Endothelial cell (in vitro differentiated cells): ENCODE data around the gene PODXL2. TPM values are rescaled to one million over a fixed set of nuclear protein-coding genes. Genes with fewer than 3 reads are reported as not detected.

Source experiments
- DNase-seq: peaks from one replicate; pipeline ENCODE4 v3.0.0; 2021; ENCODE audit warnings: low spot score
- H3K27ac Mint-ChIP-seq: one replicate; pipeline ENCODE4 v1.8.0; 2021; ENCODE audit warnings: mixed read lengths, inconsistent platforms; ENCODE audit not compliant: unreplicated experiment
- H3K27me3 Mint-ChIP-seq: one replicate; pipeline ENCODE4 v1.8.0; 2021; ENCODE audit warnings: mild to moderate bottlenecking, moderate library complexity, mixed read lengths, inconsistent platforms; ENCODE audit not compliant: unreplicated experiment
- H3K36me3 Mint-ChIP-seq: one replicate; pipeline ENCODE4 v1.8.0; 2021; ENCODE audit warnings: mild to moderate bottlenecking, low read depth, mixed read lengths, inconsistent platforms; ENCODE audit not compliant: unreplicated experiment
- H3K4me1 Mint-ChIP-seq: one replicate; pipeline ENCODE4 v1.8.0; 2021; ENCODE audit warnings: mild to moderate bottlenecking, mixed read lengths, inconsistent platforms; ENCODE audit not compliant: unreplicated experiment
- H3K4me3 Mint-ChIP-seq: one replicate; pipeline ENCODE4 v1.8.0; 2021; ENCODE audit warnings: mild to moderate bottlenecking, mixed read lengths, inconsistent platforms; ENCODE audit not compliant: unreplicated experiment
- H3K9me3 Mint-ChIP-seq: one replicate; pipeline ENCODE4 v1.8.0; 2021; ENCODE audit warnings: mixed read lengths, inconsistent platforms; ENCODE audit not compliant: unreplicated experiment
- CTCF ChIP-seq: fragments of 200-600 bp; sonication (generic); IDR thresholded peaks from one replicate; pipeline ENCODE4 v1.5.0; 2021; ENCODE audit warnings: antibody characterized with exemption; ENCODE audit not compliant: unreplicated experiment
- total RNA-seq: library from RNA; stranded (reverse); fragmentation: NEBNext Ultra II Directional; extraction: Animal tissue kit (Norgen Biotek cat#: 25700); gene quantifications from one replicate; pipeline ENCODE4 v1.2.1, GENCODE V29; 2021; ENCODE audit not compliant: unreplicated experiment

PODXL2 gene
- total RNA-seq, 1 donor from 2014 or later = 16.4 TPM

GRCh38 chr3:127682561-127682960 is 53.6 kb downstream of the PODXL2 start:
- no peak for TF ChIP-seq CTCF
- no peak overlapping the region for H3K4me3 Mint-ChIP-seq
- no peaks in the 10 kb centered on the region for H3K4me1 Mint-ChIP-seq
- H3K9me3 Mint-ChIP-seq = no peaks in the 10 kb centered on the region
- no peak for DNase-seq
- no peaks in the 10 kb centered on the region for H3K36me3 Mint-ChIP-seq
- H3K27ac Mint-ChIP-seq = no peak overlapping the region
- peaks cover 2% of the 10 kb centered on the region for H3K27me3 Mint-ChIP-seq

DNA sequence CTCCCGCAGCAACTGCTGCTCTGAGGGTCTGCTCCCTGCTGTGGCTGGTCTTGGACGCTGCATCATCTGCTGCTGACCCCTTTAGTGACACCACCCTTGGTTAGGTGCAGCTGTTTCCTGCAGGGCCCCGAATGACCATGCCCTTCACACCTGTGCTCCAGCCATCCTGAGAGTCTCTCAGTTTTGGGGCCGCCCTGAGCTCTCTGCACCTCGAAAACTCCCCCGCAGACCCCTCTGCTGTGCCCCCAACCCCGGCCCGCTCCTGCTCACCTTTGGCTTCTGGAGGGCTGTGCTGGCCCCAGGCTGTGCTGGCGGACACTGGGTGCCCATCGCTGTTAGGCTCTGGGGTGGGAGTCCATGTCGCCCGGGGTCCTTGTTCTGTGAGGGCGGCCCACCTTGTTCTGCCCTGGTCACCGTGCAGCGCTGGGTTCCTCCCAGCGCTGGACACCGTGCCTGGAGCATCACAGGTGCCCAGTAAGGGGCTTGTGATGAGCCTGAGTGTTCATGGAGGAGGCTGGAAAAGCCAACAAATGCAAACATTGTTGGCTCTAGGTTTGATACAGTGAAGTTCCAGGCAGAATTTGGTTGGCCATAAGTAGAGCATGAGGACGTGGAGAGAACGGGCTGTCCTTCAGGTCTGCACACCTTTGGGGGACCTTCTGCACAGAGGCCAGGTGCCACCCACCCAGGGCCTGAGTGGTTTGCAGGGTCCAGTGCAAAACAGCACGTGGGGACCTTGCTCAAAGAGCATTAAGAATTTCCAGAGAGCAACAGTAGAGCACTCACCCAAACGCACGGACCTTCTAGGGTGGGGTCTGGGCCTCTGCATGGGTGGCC is 56.1 kb downstream of the PODXL2 start:
- H3K27me3 Mint-ChIP-seq = peaks cover under 1% of the 10 kb centered on the region
- H3K36me3 Mint-ChIP-seq = no peaks in the 10 kb centered on the region
- H3K27ac Mint-ChIP-seq = no peak overlapping the region
- DNase-seq = no peak
- no peaks in the 10 kb centered on the region for H3K4me1 Mint-ChIP-seq
- no peaks in the 10 kb centered on the region for H3K9me3 Mint-ChIP-seq
- no peak for TF ChIP-seq CTCF
- no peak overlapping the region for H3K4me3 Mint-ChIP-seq

DNA sequence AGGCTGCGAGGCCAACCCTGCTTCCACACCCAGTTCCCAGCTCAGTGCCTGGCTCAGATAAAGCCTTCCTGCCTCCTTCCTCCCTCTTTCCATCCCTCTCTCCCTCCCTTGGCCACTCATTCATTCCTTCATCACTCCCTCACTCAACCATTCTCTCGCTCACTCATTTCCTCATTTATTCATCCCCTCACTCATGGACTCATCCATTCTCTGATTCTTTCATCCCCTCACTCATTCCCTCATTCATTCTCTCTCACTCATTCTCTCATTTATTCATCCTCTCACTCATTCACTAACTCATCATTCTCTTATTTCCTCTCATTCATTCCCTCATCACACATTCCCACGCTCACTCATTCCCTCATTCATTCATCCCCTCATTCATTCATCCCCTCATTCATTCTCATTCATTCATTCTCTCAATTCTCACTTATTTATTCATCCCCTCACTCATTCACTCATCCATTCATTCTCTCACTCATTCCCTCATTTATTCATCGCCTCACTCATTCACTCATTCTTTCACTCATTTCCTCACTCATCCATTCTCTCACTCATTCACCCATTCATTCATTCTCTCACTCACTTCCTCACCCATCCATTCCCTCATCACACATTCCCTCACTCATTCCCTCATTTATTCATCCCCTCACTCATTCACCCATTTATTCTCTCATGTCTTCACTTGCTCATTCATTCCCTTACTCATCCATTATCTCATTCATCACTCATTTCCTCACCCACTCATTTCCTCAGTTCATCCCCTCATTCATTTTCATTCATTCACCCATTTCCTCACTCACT is 56.9 kb downstream of the PODXL2 start:
- Mint-ChIP-seq H3K27me3 (no peaks in the 10 kb centered on the region), H3K9me3 (no peaks in the 10 kb centered on the region), H3K36me3 (no peaks in the 10 kb centered on the region), H3K4me3 (no peak overlapping the region), H3K27ac (no peak overlapping the region), H3K4me1 (no peaks in the 10 kb centered on the region)
- no peak for TF ChIP-seq CTCF
- no peak for DNase-seq

GRCh38 chr3:127686512-127686894 is 57.5 kb downstream of the PODXL2 start:
- H3K4me3 Mint-ChIP-seq = no peak overlapping the region
- no peaks in the 10 kb centered on the region for H3K9me3 Mint-ChIP-seq
- no peaks in the 10 kb centered on the region for H3K27me3 Mint-ChIP-seq
- H3K36me3 Mint-ChIP-seq = no peaks in the 10 kb centered on the region
- TF ChIP-seq CTCF = no peak
- H3K4me1 Mint-ChIP-seq = no peaks in the 10 kb centered on the region
- H3K27ac Mint-ChIP-seq = no peak overlapping the region
- DNase-seq = no peak

- no peaks in the 10 kb centered on the region for H3K9me3 Mint-ChIP-seq
- H3K27me3 Mint-ChIP-seq = no peaks in the 10 kb centered on the region
- no peak for TF ChIP-seq CTCF
- H3K36me3 Mint-ChIP-seq = no peaks in the 10 kb centered on the region
- no peak for DNase-seq
- no peak overlapping the region for H3K4me3 Mint-ChIP-seq
- H3K27ac Mint-ChIP-seq = no peak overlapping the region
- H3K4me1 Mint-ChIP-seq = no peaks in the 10 kb centered on the region
Observed at GRCh38 chr3:127687228-127687737, 58.3 kb downstream of the PODXL2 start.
